Panc1 (cell line): ENCODE measurements around the gene GULP1.

Experiments used
- CTCF ChIP-seq: fragments of 450-650 bp; IDR thresholded peaks from 2 replicates; pipeline ENCODE4 v1.5.1; 2017; ENCODE audit warnings: mild to moderate bottlenecking
- POLR2AphosphoS5 ChIP-seq: IDR thresholded peaks from 2 replicates; pipeline ENCODE4 v1.6.1; 2012; ENCODE audit warnings: mild to moderate bottlenecking, low read depth, low read length, moderate library complexity

GRCh38 chr2:188422726-188423125 lies 131.1 kb downstream of the GULP1 start:
- TF ChIP-seq CTCF, result no peak
- TF ChIP-seq POLR2AphosphoS5, result no peak
